Stimulated activated CD8-positive, alpha-beta memory T cell treated with anti-CD3 and anti-CD28 coated beads, Interleukin-2, amount 100 ng/mL, for 1 hour (primary cell): Measurements from ENCODE around the gene CACHD1.

ENCODE experiments used
- DNase-seq, 2 donors: peaks; one replicate each; pipeline ENCODE4 v3.0.0-alpha.2; 2020; ENCODE audit warnings: low read depth in 2 of 2

Gene CACHD1

GRCh38 chr1:64654519-64655341 lies 184.8 kb downstream of the CACHD1 start:
- DNase-seq: no peak

GRCh38 chr1:64655861-64656260 lies 185.9 kb downstream of the CACHD1 start:
- DNase-seq: no peak

GRCh38 chr1:64659478-64660138 lies 189.7 kb downstream of the CACHD1 start:
- no peak for DNase-seq

GRCh38 chr1:64663668-64664067 lies 193.7 kb downstream of the CACHD1 start:
- DNase-seq: no peak

- DNase-seq: no peak
These were observed 194.4 kb downstream of the CACHD1 start for GRCh38 chr1:64664299-64664698.

GRCh38 chr1:64669098-64669675 lies 199.3 kb downstream of the CACHD1 start:
- no peak for DNase-seq

- DNase-seq: no peak
These were observed 205.9 kb downstream of the CACHD1 start for GRCh38 chr1:64675718-64676345.

GRCh38 chr1:64676386-64676785 lies 206.5 kb downstream of the CACHD1 start:
- DNase-seq: no peak

- no peak for DNase-seq
These were observed 207.6 kb downstream of the CACHD1 start for GRCh38 chr1:64677532-64677931.

- DNase-seq: no peak
These were observed 208.4 kb downstream of the CACHD1 start for GRCh38 chr1:64678366-64678765.

GRCh38 chr1:64679177-64679576 lies 209.2 kb downstream of the CACHD1 start:
- DNase-seq: no peak

- no peak for DNase-seq
These were observed 210.7 kb downstream of the CACHD1 start for GRCh38 chr1:64680599-64680998.

GRCh38 chr1:64681043-64681442 lies 211.1 kb downstream of the CACHD1 start:
- DNase-seq: no peak

GRCh38 chr1:64683419-64683818 lies 213.5 kb downstream of the CACHD1 start:
- no peak for DNase-seq

- DNase-seq: no peak
These were observed 215.3 kb downstream of the CACHD1 start for GRCh38 chr1:64685217-64685616.

- no peak for DNase-seq
These were observed 215.9 kb downstream of the CACHD1 start for GRCh38 chr1:64685765-64686341.

GRCh38 chr1:64686828-64687724 lies 217.1 kb downstream of the CACHD1 start:
- no peak for DNase-seq

GRCh38 chr1:64687725-64688327 lies 217.9 kb downstream of the CACHD1 start:
- no peak for DNase-seq

GRCh38 chr1:64691626-64692025 lies 221.7 kb downstream of the CACHD1 start:
- DNase-seq: no peak

- DNase-seq: no peak
These were observed 223.0 kb downstream of the CACHD1 start for GRCh38 chr1:64692911-64693310.

- no peak for DNase-seq
These were observed 223.5 kb downstream of the CACHD1 start for GRCh38 chr1:64693406-64693805.
